GM12878 (cell line): Measurements from ENCODE around the gene PPFIA3. TPM values are rescaled to one million over a fixed set of nuclear protein-coding genes. Genes with fewer than 3 reads are reported as not detected.

Experiments used
- ATAC-seq: fragments of 200-7000 bp; cut with Tn5 transposase; 3 replicates; pipeline ENCODE4 v1.9.1; 2020; ENCODE audit warnings: mild to moderate bottlenecking, moderate library complexity
- BruUV-seq: library from RNA; stranded (reverse); fragments of 400-500 nt; replicated peaks from 2 replicates; lab custom pipeline; 2021; lab: Mats Ljungman, UMichigan
- CTCF ChIA-PET: fragments of 300-600 bp; sonication (Branson Sonifier 250); formaldehyde crosslinking; extraction: SDS; loops from one replicate; lab custom pipeline; 2021; ENCODE audit warnings: inconsistent platforms; lab: Yijun Ruan, JAX
- POLR2A ChIA-PET: fragments of 350-600 bp; formaldehyde crosslinking; extraction: SDS; loops from one replicate; lab custom pipeline; 2021; ENCODE audit warnings: inconsistent platforms; lab: Charles Lee
- RAD21 ChIA-PET: fragments of 300-600 bp; sonication (Branson Sonifier 250); formaldehyde crosslinking; loops from one replicate; lab custom pipeline; 2023; ENCODE audit warnings: antibody characterized with exemption; ENCODE audit not compliant: unreplicated experiment; lab: Charles Lee
- SMC1A ChIA-PET: fragments of 300-600 bp; sonication (Branson Sonifier 250); formaldehyde crosslinking; loops from one replicate; lab custom pipeline; 2023; ENCODE audit not compliant: unreplicated experiment, uncharacterized antibody; lab: Charles Lee
- DNase-seq: peaks from one replicate; pipeline ENCODE4 v3.0.0-alpha.2; 2011; ENCODE audit warnings: low read depth, low spot score
- FAIRE-seq: peaks from 3 replicates; lab custom pipeline; 2011; peaks lifted over from hg19 to GRCh38; lab: Jason Lieb, UNC
- H2AFZ ChIP-seq: 2 replicates; pipeline ENCODE4 v1.6.0; 2011; ENCODE audit warnings: low read depth, low read length, control low read depth; ENCODE audit not compliant: control insufficient read depth
- H3K27ac ChIP-seq: 2 replicates; pipeline ENCODE4 v1.5.1; 2011; ENCODE audit warnings: control low read depth; ENCODE audit not compliant: control insufficient read depth, insufficient read depth
- H3K27me3 ChIP-seq, 2 experiments: replicated peaks in 1 of 2; 2 replicates each; pipeline versions ENCODE4 v1.6.0 to v1.6.1; 2011; ENCODE audit warnings: low read length in 1 of 2; ENCODE audit not compliant: control insufficient read depth in 2 of 2, insufficient read depth in 2 of 2
- H3K36me3 ChIP-seq, 2 experiments: 2 replicates each; pipeline ENCODE4 v1.5.1; 2011; ENCODE audit warnings: low read length in 1 of 2; ENCODE audit not compliant: control insufficient read depth in 2 of 2, insufficient read depth in 2 of 2
- H3K4me1 ChIP-seq: 2 replicates; pipeline ENCODE4 v1.6.1; 2011; ENCODE audit warnings: mild to moderate bottlenecking, low read length, moderate library complexity, mixed read lengths; ENCODE audit not compliant: control insufficient read depth, insufficient read depth
- H3K4me2 ChIP-seq: 2 replicates; pipeline ENCODE4 v1.6.0; 2011; ENCODE audit warnings: control low read depth; ENCODE audit not compliant: control insufficient read depth, insufficient read depth
- H3K4me3 ChIP-seq: fragments of 200-600 bp; sonication (generic); 2 replicates; pipeline ENCODE4 v1.5.1; 2016
- H3K79me2 ChIP-seq: 2 replicates; pipeline ENCODE4 v1.6.0; 2011; ENCODE audit warnings: low read length; ENCODE audit not compliant: control insufficient read depth, insufficient read depth
- H3K9ac ChIP-seq: 2 replicates; pipeline ENCODE4 v1.8.0; 2011; ENCODE audit warnings: low read length, control low read depth, mixed read lengths; ENCODE audit not compliant: control insufficient read depth, insufficient read depth
- H3K9me3 ChIP-seq: replicated peaks from 3 replicates; pipeline ENCODE4 v1.5.1; 2011; ENCODE audit warnings: mild to moderate bottlenecking, low read length; ENCODE audit not compliant: control insufficient read depth, insufficient read depth
- H4K20me1 ChIP-seq: 2 replicates; pipeline ENCODE4 v1.6.0; 2011; ENCODE audit not compliant: control insufficient read depth, insufficient read depth
- BMI1 ChIP-seq: fragments of 450-650 bp; IDR thresholded peaks from 2 replicates; pipeline ENCODE4 v1.6.1; 2016; ENCODE audit warnings: mild to moderate bottlenecking, moderate library complexity, borderline replicate concordance
- EZH2 ChIP-seq: IDR thresholded peaks from 2 replicates; pipeline ENCODE4 v1.6.1; 2012; ENCODE audit warnings: low read depth, mild to moderate bottlenecking, control low read depth, inconsistent platforms, low read length, borderline replicate concordance; ENCODE audit not compliant: control insufficient read depth
- MEF2B ChIP-seq: fragments of 450-650 bp; IDR thresholded peaks from 2 replicates; pipeline ENCODE4 v1.6.1; 2018; ENCODE audit warnings: mild to moderate bottlenecking, moderate library complexity; ENCODE audit not compliant: partially characterized antibody, poor library complexity, severe bottlenecking
- NFYA ChIP-seq: IDR thresholded peaks from 2 replicates; pipeline ENCODE4 v1.6.1; 2011; ENCODE audit warnings: low read depth, mild to moderate bottlenecking, low read length, improper control_type of control experiment, borderline replicate concordance
- POLR2A ChIP-seq: IDR thresholded peaks from 2 replicates; pipeline ENCODE4 v1.6.1; 2011; ENCODE audit warnings: low read depth, mild to moderate bottlenecking, low read length
- POLR2AphosphoS5 ChIP-seq: IDR thresholded peaks from 2 replicates; pipeline ENCODE4 v1.6.1; 2011; ENCODE audit warnings: mild to moderate bottlenecking, low read length, inconsistent platforms
- SMAD1 ChIP-seq: fragments of 450-650 bp; IDR thresholded peaks from 2 replicates; pipeline ENCODE4 v1.6.1; 2018; ENCODE audit warnings: mild to moderate bottlenecking, low read depth; ENCODE audit not compliant: partially characterized antibody
- SUZ12 ChIP-seq: fragments of 200-600 bp; sonication (generic); IDR thresholded peaks from one replicate; pipeline ENCODE4 v1.6.1; 2018; ENCODE audit warnings: antibody characterized with exemption, mild to moderate bottlenecking; ENCODE audit not compliant: unreplicated experiment
- WGBS: methylation state at CpG from one replicate; pipeline ENCODE4 v1.1.6; 2016; ENCODE audit warnings: low lambda C conversion rate; ENCODE audit not compliant: insufficient replicate concordance, insufficient coverage; ENCODE audit errors: missing lambda C conversion rate; 5-methylcytosine and 5-hydroxymethylcytosine counted together
- in situ Hi-C: fragments of 300-500 bp; cut with MboI; formaldehyde crosslinking; loops from 9 replicates; pipeline ENCODE4 v1.14.3; 2018; ENCODE audit warnings: mixed read lengths
- intact Hi-C: fragments of 100-400 bp; cut with micrococcal nuclease; formaldehyde crosslinking; loops from one replicate; pipeline ENCODE4 v1.14.2; 2022; ENCODE audit not compliant: unreplicated experiment
- polyA plus RNA-seq, 11 experiments: library from polyadenylated mRNA; depleted of rRNA in 4 of 11; unstranded in 6 of 11; stranded (reverse) in 5 of 11; fragments of >200 nt; fragmentation: Nextera tagmentation in 4 of 11; fragmentation: Illumina TruSeq in 1 of 11; extraction: Ambion mirVana in 4 of 11; extraction: Trizol in 1 of 11; gene quantifications; 1 replicate in 1 of 11; 2 replicates in 10 of 11; pipeline versions ENCODE4 v1.2.1 to v1.2.3, GENCODE V29; 2011 to 2016; ENCODE audit warnings: inconsistent platforms in 2 of 11, missing spikeins in 2 of 11, low read depth in 1 of 11
- total RNA-seq, 4 experiments: library from RNA; depleted of rRNA in 3 of 4; stranded (reverse); fragments of >200 nt in 3 of 4; fragmentation: Illumina TruSeq in 1 of 4; extraction: Trizol in 1 of 4; gene quantifications; 2 replicates each; pipeline versions ENCODE4 v1.2.1 to v1.2.3, GENCODE V29; 2013 to 2021
- TF ChIP-seq, protein P1 (sequence below): fragments of 450-650 bp; IDR thresholded peaks from 2 replicates; pipeline ENCODE4 v1.6.1; 2017; ENCODE audit warnings: antibody characterized with exemption, mild to moderate bottlenecking, moderate library complexity
- TF ChIP-seq, protein P2 (sequence below): IDR thresholded peaks from 2 replicates; pipeline ENCODE4 v1.6.1; 2011; ENCODE audit warnings: low read depth, mild to moderate bottlenecking, low read length, moderate library complexity, borderline replicate concordance; ENCODE audit errors: extremely low read depth

PPFIA3 gene
- total and polyA plus RNA-seq, 10 of the 15 experiments (the other 5 are each of a cell fraction or from before 2014, with no cell fraction given): 0.11 to 1.7 (median 0.73) TPM; not detected in 3

DNA sequence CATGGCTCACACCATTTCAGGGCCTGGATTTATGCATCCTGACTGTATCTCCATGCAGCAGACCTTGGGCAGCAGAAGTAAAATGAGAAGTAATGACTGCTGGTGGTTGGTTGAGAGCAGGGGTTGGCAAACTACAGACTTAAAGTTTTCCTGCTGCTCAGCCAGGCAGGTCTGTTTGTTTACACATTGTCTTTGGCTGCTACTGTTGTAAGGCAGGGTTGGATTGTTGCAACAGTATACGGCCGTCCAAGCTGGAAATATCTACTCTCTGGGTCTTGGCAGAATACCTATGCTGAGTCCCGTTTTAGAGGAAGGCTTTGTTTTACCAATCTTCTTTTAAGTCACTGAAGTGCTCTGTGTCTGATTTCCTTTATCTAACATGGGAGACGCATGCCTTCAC is 20.5 kb upstream of the PPFIA3 start (continued):
- TF ChIP-seq EZH2 (no peak), POLR2A (no peak), NFYA (no peak)

DNA sequence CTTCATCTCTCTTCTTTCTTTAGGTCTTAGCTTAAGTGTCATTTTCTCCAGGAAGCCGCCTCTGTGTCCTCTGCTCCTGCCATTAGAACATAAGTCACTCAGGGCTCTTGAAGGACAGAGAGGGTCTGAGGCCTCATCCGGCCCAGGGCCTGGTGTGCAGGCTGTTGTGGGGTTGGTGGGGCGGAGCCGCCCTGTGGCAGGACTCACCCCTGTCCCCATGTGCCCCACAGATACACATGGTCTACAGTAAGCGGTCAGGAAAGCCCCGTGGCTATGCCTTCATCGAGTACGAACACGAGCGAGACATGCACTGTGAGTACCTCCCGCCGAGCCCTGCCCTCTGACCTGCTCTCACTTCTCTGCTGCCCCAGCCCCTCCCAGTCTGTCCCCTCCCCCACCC is 18.2 kb upstream of the PPFIA3 start:
- intact Hi-C loops (no loop called here), in situ Hi-C loops (no loop called here)
- Histone ChIP-seq H3K9me3 (no peaks in the 10 kb centered on the region), H3K27me3 (no peaks in the 10 kb centered on the region), H3K79me2 (no peaks in the 10 kb centered on the region; the same call in 1 of the 2 replicates), H3K4me3 (no peak overlapping the region), H3K4me1 (no peaks in the 10 kb centered on the region), H2AFZ (no peak overlapping the region), H3K27ac (no peak overlapping the region), H4K20me1 (peaks cover 3% of the 10 kb centered on the region; the same call in 1 of the 2 replicates), H3K36me3 (peaks cover 15 to 51% of the 10 kb centered on the region in 2 experiments), H3K4me2 (no peak overlapping the region), H3K9ac (no peak overlapping the region)
- FAIRE-seq: no peak
- no TSS peak for BruUV-seq
- SMC1A ChIA-PET: interaction anchor here (1.3 kb wide), 1 partner anchor 98 kb away, joined by 4 read pairs; no protein-coding TSS in a partner anchor
- no peak for TF ChIP-seq MEF2B
- TF ChIP-seq POLR2A: peak; percentile 49
- no peak for DNase-seq
- POLR2A ChIA-PET: no interaction called here
- CTCF ChIA-PET: interaction anchor here (3.8 kb wide), 1 partner anchor 45 kb away, joined by 54 read pairs; no protein-coding TSS in a partner anchor
- RAD21 ChIA-PET: no interaction called here
- WGBS: 91% methylated on average over 12 of the region's 12 CpGs
- ATAC-seq: no peak

DNA sequence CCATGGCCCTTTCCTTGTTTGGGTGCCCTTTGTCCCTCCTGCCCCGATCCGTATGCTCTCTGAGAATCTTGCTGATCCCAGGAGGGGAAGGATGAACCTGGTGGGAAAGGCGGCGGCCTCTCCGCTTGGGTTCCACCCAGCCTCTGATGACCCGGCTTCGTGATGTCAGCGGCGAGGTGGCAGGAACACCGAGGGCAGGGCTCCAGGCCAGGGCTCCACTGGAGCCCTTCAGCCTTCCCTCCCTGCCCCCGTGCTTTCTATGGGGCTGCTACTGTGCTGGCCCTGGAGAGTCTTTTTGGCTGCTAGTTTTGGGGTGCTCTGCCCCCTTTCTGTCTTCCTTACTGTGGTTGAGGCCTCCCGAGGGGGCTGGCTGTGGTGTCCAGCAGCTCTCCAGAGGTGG is 17.0 kb upstream of the PPFIA3 start:
- BruUV-seq: no TSS peak
- no peaks in the 10 kb centered on the region; the same call in 1 of the 2 replicates for H3K79me2 ChIP-seq
- 99% methylated on average over 12 of the region's 12 CpGs for WGBS
- H3K36me3 ChIP-seq: peaks cover 13 to 54% of the 10 kb centered on the region in 2 experiments
- no peak for FAIRE-seq
- DNase-seq: no peak
- H2AFZ ChIP-seq: no peak overlapping the region
- H3K9me3 ChIP-seq: no peaks in the 10 kb centered on the region
- no peak overlapping the region for H3K9ac ChIP-seq
- peaks cover 3% of the 10 kb centered on the region; the same call in 1 of the 2 replicates for H4K20me1 ChIP-seq
- no peak for ATAC-seq
- in situ Hi-C loops: no loop called here
- ChIA-PET CTCF (interaction anchor here (1.4 kb wide), 1 partner anchor 97 kb away, joined by 5 read pairs; no protein-coding TSS in a partner anchor), RAD21 (no interaction called here), SMC1A (no interaction called here), POLR2A (no interaction called here)
- H3K4me1 ChIP-seq: no peaks in the 10 kb centered on the region
- intact Hi-C loops: no loop called here
- no peak overlapping the region for H3K27ac ChIP-seq
- H3K4me2 ChIP-seq: no peak overlapping the region
- H3K27me3 ChIP-seq: no peaks in the 10 kb centered on the region
- H3K4me3 ChIP-seq: no peak overlapping the region
- no peak for TF ChIP-seq SUZ12
- TF ChIP-seq, protein P1, sequence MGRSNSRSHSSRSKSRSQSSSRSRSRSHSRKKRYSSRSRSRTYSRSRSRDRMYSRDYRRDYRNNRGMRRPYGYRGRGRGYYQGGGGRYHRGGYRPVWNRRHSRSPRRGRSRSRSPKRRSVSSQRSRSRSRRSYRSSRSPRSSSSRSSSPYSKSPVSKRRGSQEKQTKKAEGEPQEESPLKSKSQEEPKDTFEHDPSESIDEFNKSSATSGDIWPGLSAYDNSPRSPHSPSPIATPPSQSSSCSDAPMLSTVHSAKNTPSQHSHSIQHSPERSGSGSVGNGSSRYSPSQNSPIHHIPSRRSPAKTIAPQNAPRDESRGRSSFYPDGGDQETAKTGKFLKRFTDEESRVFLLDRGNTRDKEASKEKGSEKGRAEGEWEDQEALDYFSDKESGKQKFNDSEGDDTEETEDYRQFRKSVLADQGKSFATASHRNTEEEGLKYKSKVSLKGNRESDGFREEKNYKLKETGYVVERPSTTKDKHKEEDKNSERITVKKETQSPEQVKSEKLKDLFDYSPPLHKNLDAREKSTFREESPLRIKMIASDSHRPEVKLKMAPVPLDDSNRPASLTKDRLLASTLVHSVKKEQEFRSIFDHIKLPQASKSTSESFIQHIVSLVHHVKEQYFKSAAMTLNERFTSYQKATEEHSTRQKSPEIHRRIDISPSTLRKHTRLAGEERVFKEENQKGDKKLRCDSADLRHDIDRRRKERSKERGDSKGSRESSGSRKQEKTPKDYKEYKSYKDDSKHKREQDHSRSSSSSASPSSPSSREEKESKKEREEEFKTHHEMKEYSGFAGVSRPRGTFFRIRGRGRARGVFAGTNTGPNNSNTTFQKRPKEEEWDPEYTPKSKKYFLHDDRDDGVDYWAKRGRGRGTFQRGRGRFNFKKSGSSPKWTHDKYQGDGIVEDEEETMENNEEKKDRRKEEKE: no peak
- TF ChIP-seq POLR2AphosphoS5: 0 out of 2 replicates have a peak, but pooled peaks have one; percentile 11
- no peak for TF ChIP-seq SMAD1
- TF ChIP-seq BMI1: no peak
- TF ChIP-seq POLR2A: 0 out of 2 replicates have a peak, but pooled peaks have one; percentile 25
- TF ChIP-seq, protein P2, sequence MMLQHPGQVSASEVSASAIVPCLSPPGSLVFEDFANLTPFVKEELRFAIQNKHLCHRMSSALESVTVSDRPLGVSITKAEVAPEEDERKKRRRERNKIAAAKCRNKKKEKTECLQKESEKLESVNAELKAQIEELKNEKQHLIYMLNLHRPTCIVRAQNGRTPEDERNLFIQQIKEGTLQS: no peak
